HG03354 (cell line): ENCODE data around the gene PTK6.
"Not testable (repeated sequence)": the region's sequence is repeated elsewhere in the genome, so short reads cannot be mapped to it uniquely, and the experiment has no call there.

Source experiments
- ATAC-seq: cut with Tn5 transposase; IDR thresholded peaks from one replicate; pipeline ENCODE4 v1.9.1; 2021; ENCODE audit warnings: mild to moderate bottlenecking; ENCODE audit not compliant: unreplicated experiment, poor library complexity, severe bottlenecking

The PTK6 gene

GRCh38 chr20:63518946-63519667, 18.1 kb downstream of the PTK6 start:
- ATAC-seq, result no peak

DNA sequence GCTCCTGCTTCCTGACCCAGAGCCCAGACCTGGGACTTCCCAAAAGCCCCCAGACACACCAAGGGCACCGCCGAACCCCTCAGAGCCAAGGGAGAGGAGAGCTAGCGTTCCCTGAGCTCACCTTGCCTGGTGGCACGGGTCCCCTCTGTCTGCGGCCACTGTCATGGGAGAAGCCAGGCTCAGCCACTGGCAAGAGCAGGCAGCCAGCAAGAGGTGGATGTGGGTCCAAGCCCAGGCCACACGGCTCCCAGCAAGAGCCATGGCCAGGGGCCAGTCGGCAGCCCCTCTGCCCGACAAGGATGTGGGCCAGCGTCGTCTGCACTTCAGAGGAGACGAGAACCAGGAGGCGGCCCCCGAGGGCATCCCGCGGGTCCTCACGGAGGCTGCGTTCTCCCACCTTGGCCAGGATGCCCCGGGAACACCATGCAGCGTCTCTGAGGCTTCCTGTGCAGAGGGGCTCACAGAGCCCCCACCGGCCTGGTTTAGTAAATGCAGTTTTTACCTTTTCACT, 18.8 kb downstream of the PTK6 start:
- ATAC-seq, result no peak

DNA sequence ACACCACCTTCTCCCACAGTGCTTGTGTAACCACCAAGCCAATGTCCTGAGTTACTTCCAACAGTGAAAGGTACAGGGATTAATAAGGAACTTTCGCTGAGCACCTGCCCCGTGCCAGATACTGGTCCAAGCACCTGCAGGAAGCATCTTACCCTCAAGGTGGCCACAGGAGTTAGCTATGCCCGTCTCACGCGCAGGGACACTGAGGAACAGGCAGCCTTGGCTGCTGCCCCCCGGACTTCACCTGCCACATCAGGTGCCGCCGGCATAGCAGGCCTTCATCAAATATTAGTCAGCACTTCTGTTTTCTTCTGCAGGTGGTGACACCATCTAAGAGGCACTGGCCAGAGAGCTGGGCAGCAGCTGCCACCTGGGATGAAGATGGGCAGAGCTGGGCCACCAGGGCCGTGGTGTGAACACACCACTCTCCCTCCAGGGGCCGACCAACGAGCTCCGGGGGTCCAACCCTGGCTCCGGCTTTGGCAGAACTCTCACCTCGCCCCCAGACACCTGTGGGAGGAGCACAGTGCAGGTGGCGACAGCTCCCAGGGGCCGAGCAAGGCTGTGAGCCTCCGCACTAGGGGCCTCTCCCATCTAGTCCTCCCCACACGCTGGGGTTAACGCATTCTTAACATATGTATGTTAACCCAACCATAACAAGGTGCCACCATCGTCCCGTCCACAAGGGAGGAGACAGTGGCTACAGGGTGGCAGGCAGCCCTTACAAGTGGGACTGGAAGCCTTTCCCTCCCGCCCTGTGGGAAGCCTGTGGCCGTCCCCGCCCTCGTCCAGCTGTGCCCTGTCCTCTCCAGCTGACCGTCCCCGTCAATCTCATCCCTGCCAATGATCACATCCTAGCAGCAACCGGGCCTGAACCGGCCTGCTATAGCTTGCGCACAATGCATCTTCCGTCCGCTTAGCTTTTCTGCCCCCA, 19.5 kb downstream of the PTK6 start:
- no peak for ATAC-seq

- ATAC-seq, result not testable (repeated sequence)
Measured at GRCh38 chr20:63514520-63514919, 22.7 kb downstream of the PTK6 start.

DNA sequence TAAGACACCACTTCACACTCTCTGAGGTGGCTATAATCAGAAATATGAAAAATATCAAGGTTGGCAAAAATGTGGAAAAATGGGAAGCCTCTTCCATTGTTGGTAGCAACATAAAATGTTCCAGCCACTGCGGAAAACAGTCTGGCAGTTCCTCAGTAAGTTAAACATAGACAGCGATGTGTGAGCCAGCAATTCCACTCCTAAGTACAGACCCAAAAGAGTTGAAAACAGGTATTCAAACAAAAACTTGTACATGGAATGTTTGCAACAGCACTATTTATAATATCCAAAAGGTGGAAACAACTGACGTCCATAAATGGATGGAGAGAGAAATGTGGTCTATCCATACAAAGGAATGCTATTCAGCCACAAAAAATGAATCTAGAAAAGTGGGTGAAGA, 24.0 kb downstream of the PTK6 start:
- no peak for ATAC-seq

GRCh38 chr20:63509088-63509564, 28.1 kb downstream of the PTK6 start:
- ATAC-seq, result no peak

- no peak for ATAC-seq
Measured at GRCh38 chr20:63508072-63508768, 29.0 kb downstream of the PTK6 start.

DNA sequence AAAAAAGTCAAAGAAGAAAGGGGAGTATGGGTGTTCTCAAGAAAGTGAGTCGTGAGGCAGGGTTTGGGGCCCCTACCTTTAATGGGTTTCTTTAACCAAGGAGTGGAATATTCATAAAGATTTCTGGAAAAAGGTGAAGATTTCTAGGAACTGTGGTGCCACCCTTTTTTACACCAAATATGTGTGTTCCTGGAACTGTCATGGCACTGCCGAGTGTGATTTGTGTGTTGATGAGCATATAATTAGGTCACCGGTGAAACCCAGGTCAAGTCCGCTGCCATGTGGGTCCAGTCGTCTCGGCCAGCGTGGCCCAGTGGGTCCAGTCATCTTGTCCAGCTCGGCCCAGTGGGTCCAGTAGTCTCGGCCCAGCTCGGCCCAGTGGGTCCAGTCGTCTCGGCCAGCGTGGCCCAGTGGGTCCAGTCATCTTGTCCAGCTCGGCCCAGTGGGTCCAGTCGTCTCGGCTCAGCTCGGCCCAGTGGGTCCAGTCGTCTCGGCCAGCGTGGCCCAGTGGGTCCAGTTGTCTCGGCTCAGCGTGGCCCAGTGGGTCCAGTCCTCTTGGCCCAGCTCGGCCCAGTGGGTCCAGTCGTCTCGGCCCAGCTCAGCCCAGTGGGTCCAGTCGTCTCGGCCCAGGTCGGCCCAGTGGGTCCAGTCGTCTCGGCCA, 30.0 kb downstream of the PTK6 start:
- no peak for ATAC-seq

DNA sequence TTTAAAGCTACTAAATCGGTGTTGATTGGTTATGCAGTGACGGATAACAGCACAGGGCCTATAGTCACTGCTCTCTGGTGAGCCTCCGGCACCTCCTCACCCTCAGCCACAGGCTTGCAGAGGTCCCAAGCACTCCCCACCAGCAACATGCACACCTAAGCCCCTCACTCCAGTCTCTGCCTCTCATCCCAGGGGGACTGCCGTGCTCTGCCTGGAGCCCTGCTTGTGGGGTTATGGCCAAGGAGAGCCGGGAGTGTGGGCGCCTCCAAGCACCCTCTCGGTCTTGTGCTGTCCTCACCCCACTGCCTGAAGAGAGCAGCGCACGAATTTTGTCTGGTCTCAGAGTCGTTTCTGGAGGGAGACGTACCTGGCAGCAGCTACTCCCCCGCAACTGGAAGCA, 31.5 kb downstream of the PTK6 start:
- no peak for ATAC-seq

GRCh38 chr20:63505281-63505680, 31.9 kb downstream of the PTK6 start:
- no peak for ATAC-seq

DNA sequence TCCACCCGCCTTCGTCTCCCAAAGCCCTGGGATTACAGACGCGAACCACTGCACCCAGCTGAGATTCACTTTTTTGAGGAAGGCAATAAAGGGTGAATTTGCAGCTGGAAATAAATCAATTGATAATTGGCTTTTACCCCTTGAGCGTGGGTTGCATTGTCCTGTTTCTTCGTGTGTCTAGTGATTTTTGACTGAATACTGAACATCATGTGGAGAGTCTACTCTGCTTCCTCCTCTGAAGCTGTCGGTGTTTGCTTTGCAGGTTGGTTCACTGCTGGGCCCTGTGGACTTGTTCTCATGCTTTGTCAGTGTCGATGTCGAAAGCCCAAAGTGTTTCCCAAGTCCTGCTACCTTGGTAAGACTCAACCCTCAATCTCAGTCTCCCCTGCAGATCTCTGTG, 32.5 kb downstream of the PTK6 start:
- no peak for ATAC-seq

DNA sequence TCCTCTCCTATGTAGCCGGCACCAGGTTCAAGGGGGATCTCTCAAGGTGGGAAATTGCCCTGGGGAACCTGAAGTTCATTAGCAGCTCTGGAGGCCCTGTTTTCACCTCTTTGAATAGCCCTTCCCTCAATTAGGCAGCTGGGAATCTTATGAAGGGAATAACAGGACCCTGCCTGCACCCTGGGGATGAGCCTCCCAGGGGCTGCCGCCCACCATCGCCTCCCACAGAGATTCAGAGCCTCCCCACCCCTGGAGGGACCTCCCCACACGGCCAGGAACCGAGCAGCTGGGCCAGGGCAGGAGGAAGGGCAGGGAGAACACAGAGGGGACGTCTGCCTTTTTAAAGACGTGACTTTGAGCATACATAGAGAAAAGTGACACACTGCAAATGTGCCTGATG, 33.7 kb downstream of the PTK6 start:
- ATAC-seq, result no peak

DNA sequence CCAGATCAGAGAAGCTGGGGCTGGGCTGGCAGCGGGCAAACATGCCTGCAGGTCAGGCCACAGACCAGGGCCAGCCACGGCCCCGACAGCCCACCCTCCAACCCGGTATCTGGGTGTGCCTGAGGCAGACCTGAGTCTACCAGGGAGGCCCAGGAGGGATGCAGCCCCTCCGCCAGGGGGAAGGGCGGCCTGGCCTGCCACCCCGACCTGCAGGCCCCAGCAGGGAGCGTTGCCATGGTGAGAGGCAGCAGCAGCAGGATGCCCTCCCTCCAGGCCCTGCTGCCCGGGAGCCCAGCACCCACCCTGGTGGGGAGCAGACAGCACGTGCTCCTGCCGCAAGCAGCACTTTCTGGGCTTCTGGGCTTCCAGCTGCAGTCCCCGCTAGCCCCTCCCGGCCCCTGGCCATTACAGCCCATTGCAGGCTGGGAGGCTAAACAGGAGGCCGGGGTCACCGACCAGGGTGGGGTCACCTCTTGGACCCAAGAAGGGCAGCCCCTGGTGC, 34.5 kb downstream of the PTK6 start:
- no peak for ATAC-seq

DNA sequence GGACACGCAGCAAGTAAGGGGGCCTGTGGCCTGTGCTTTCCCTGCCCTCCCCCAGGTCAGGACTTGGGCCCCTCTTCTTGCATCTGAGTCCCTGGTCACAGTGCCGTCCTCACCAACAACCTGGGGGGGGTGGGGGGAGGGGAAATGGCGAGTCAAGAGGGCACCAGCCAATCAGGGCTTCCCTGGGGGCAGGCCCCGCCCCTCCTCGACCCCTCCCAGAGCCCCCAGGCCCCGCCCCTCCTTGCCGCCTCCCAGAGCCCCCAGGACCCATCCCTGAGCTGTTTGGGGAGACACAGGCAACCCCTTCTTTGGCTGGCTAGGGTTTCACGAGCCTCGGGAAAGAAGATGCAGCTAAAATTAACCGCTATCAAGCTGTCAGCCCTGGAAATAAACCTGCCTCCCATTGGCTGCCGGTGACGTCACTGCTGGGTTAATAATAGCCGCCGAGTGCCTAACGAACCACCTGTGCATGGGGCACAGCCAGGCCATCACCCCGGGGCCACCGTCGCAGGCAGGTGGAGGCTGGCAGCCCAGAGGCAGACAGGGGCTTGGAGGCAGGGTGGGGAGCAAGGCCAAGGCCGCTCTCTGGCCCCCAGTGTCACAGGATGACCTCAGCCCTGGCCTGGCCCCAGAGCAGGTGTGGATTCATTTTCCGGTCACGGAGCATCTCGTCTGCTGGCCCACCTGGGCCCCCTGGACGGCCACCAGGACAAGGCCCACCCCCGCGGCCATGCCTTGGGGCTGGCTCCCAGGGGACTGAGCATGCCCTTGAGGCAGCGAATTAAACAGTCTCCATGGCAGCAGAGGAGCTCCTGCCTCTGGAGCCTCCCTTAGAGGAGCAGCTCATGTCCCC, 35.1 kb downstream of the PTK6 start:
- no peak for ATAC-seq

DNA sequence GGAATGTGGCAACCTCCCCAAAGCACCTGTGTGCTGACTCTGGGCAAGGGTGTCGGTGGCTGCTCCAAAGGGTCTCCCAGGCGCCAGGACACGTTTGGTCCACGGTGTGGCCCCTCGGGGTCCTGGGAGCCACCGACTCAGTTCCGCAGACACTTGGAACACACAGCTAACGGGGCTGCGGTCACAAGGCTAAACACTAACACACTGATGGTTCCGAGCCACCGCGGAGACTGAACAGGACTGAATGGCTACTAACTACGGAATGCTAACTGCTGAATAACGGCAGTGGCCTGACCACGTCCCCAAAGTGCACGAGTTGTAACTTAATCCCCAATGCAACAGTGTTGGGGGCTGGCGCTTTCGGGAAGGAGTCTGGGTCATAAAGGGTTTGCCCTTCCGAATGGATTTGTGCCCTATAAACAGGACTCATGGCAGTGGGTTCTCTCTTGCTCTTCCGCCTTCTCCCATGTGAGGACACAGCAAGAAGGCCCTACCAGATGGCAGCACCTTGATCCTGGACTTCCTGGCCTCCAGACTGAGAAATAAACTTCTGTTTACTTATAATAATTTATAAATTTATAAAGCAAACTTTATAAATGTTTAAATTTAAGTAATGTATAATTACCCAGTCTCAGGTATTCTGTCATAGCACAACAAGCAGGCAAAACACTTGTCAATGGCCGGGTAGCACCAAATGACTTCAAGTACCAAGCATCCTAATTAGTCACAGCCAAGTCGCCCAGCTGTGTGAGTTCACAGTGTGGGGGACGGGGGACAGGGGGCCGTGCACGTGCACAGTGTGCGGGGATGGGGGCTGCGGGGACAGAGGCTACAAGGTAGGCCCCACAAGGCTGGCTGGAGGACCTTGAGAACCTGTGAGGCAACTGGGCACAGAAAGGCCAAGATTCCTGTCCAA, 36.0 kb downstream of the PTK6 start:
- no peak for ATAC-seq

GRCh38 chr20:63500151-63500901, 36.9 kb downstream of the PTK6 start:
- no peak for ATAC-seq
